C4-2B (cell line): ENCODE measurements around the gene ABI1.

Source experiments
- ZFX ChIP-seq: fragments of 450-650 bp; IDR thresholded peaks from 2 replicates; pipeline ENCODE4 v1.6.1; 2017
- TF ChIP-seq, protein P1 (sequence below): fragments of 450-650 bp; conservative IDR thresholded peaks from 2 replicates; pipeline ENCODE4 v1.5.1; 2017; ENCODE audit warnings: mild to moderate bottlenecking

GRCh38 chr10:26870766-26871165 lies 10.0 kb upstream of the ABI1 start:
- TF ChIP-seq, protein P1, sequence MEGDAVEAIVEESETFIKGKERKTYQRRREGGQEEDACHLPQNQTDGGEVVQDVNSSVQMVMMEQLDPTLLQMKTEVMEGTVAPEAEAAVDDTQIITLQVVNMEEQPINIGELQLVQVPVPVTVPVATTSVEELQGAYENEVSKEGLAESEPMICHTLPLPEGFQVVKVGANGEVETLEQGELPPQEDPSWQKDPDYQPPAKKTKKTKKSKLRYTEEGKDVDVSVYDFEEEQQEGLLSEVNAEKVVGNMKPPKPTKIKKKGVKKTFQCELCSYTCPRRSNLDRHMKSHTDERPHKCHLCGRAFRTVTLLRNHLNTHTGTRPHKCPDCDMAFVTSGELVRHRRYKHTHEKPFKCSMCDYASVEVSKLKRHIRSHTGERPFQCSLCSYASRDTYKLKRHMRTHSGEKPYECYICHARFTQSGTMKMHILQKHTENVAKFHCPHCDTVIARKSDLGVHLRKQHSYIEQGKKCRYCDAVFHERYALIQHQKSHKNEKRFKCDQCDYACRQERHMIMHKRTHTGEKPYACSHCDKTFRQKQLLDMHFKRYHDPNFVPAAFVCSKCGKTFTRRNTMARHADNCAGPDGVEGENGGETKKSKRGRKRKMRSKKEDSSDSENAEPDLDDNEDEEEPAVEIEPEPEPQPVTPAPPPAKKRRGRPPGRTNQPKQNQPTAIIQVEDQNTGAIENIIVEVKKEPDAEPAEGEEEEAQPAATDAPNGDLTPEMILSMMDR, result no peak
- no peak for TF ChIP-seq ZFX
